NCI-H2227 (cell line): Measurements from ENCODE around the gene CCSAP.
A peak's percentile ranks its signal among the peaks of the same experiment; 100 is the strongest.

Experiments used
- DNase-seq: peaks from one replicate; lab custom pipeline; 2025; ENCODE audit not compliant: unreplicated experiment; lab: John Stamatoyannopoulos, UW

The CCSAP gene

GRCh38 chr1:229365569-229365968, 22.7 kb upstream of the CCSAP start:
- DNase-seq = no peak

- DNase-seq = no peak
These were observed 21.6 kb upstream of the CCSAP start for GRCh38 chr1:229364207-229365065.

GRCh38 chr1:229363723-229364122, 20.9 kb upstream of the CCSAP start:
- no peak for DNase-seq

GRCh38 chr1:229360420-229360819, 17.6 kb upstream of the CCSAP start:
- DNase-seq = no peak

- DNase-seq = no peak
These were observed 12.8 kb upstream of the CCSAP start for GRCh38 chr1:229355661-229356060.

GRCh38 chr1:229354226-229354625, 11.4 kb upstream of the CCSAP start:
- no peak for DNase-seq

GRCh38 chr1:229352975-229353374, 10.1 kb upstream of the CCSAP start:
- no peak for DNase-seq

- DNase-seq = no peak
These were observed 6.9 kb upstream of the CCSAP start for GRCh38 chr1:229349463-229350385.

- no peak for DNase-seq
These were observed 4.7 kb upstream of the CCSAP start for GRCh38 chr1:229347528-229347927.

GRCh38 chr1:229344937-229345684, 2.3 kb upstream of the CCSAP start:
- DNase-seq = no peak

- DNase-seq = peak; percentile 60
These were observed 1.3 kb upstream of the CCSAP start for GRCh38 chr1:229344139-229344538.

GRCh38 chr1:229341774-229342655, 832 bp downstream of the CCSAP start:
- peak; percentile 91 for DNase-seq

GRCh38 chr1:229340496-229340895, 2.4 kb downstream of the CCSAP start:
- peak; percentile 18 for DNase-seq

GRCh38 chr1:229339520-229339919, 3.3 kb downstream of the CCSAP start:
- DNase-seq = no peak

GRCh38 chr1:229339086-229339485, 3.8 kb downstream of the CCSAP start:
- no peak for DNase-seq

- DNase-seq = peak; percentile 24
These were observed 6.5 kb downstream of the CCSAP start for GRCh38 chr1:229336345-229336744.

GRCh38 chr1:229334716-229335115, 8.1 kb downstream of the CCSAP start:
- no peak for DNase-seq

GRCh38 chr1:229334269-229334668, 8.6 kb downstream of the CCSAP start:
- DNase-seq = no peak

GRCh38 chr1:229328598-229329362, 14.1 kb downstream of the CCSAP start:
- DNase-seq = no peak
